ENCODE data around the gene ALMS1.
"Not testable (repeated sequence)": the region's sequence is repeated elsewhere in the genome, so short reads cannot be mapped to it uniquely, and the experiment has no call there.

The ALMS1 gene

DNA sequence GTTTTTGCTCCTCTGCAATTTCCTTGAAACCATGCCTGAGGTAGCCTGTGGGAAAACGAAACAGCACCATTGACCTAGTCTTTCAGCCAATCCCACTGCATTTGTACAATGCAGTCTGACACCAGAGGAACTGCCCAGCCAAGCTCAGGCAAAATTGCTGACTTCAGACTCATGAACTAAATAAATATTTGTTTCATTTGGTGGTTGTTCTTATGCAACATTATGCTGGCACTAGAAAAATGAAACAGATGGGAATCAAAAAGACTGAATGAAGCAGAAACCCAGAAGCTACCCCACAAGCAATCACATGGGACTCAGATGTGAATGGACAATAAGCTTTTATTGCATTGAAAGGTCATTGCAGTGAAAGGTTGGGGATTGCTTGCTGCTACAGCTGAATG lies 254.9 kb downstream of the ALMS1 start:
- Mint-ChIP-seq H3K4me3 (no peak overlapping the region), H3K36me3 (ENCODE audit: low read depth) (no peaks in the 10 kb centered on the region), H3K9me3 (peaks cover 12% of the 10 kb centered on the region), H3K4me1 (ENCODE audit: low read depth) (no peaks in the 10 kb centered on the region), H3K27ac (no peak overlapping the region), H3K27me3 (peaks cover 14% of the 10 kb centered on the region)

GRCh38 chr2:73640946-73641766 lies 255.5 kb downstream of the ALMS1 start:
- Mint-ChIP-seq H3K9me3 (peaks cover 12% of the 10 kb centered on the region), H3K4me3 (no peak overlapping the region), H3K36me3 (ENCODE audit: low read depth) (no peaks in the 10 kb centered on the region), H3K27ac (no peak overlapping the region), H3K27me3 (peaks cover 18% of the 10 kb centered on the region), H3K4me1 (ENCODE audit: low read depth) (no peaks in the 10 kb centered on the region)

GRCh38 chr2:73641767-73642062 lies 256.1 kb downstream of the ALMS1 start:
- Mint-ChIP-seq H3K27ac (no peak overlapping the region), H3K36me3 (ENCODE audit: low read depth) (no peaks in the 10 kb centered on the region), H3K9me3 (peaks cover 12% of the 10 kb centered on the region), H3K4me1 (ENCODE audit: low read depth) (no peaks in the 10 kb centered on the region), H3K27me3 (peaks cover 19% of the 10 kb centered on the region), H3K4me3 (no peak overlapping the region)

GRCh38 chr2:73642338-73643018 lies 256.8 kb downstream of the ALMS1 start, which contains the start of gene NAT8:
NAT8 (minus strand) TSS chr2:73642422; CDS start chr2:73641628, 794 bp downstream.
- Mint-ChIP-seq H3K9me3 (peaks cover 12% of the 10 kb centered on the region), H3K27ac (no peak within 1 kb of the TSS), H3K4me1 (ENCODE audit: low read depth) (no peaks in the 10 kb centered on the region), H3K27me3 (peaks cover 19% of the 10 kb centered on the region), H3K36me3 (ENCODE audit: low read depth) (no peaks in the 10 kb centered on the region), H3K4me3 (no peak within 1 kb of the TSS)

- not testable (repeated sequence) for H3K4me1 Mint-ChIP-seq (ENCODE audit: low read depth); H3K27ac Mint-ChIP-seq; H3K36me3 Mint-ChIP-seq (ENCODE audit: low read depth); H3K4me3 Mint-ChIP-seq; H3K9me3 Mint-ChIP-seq
- H3K27me3 Mint-ChIP-seq = peaks cover 15% of the 10 kb centered on the region
Measured at GRCh38 chr2:73647690-73648089, 262.1 kb downstream of the ALMS1 start.

DNA sequence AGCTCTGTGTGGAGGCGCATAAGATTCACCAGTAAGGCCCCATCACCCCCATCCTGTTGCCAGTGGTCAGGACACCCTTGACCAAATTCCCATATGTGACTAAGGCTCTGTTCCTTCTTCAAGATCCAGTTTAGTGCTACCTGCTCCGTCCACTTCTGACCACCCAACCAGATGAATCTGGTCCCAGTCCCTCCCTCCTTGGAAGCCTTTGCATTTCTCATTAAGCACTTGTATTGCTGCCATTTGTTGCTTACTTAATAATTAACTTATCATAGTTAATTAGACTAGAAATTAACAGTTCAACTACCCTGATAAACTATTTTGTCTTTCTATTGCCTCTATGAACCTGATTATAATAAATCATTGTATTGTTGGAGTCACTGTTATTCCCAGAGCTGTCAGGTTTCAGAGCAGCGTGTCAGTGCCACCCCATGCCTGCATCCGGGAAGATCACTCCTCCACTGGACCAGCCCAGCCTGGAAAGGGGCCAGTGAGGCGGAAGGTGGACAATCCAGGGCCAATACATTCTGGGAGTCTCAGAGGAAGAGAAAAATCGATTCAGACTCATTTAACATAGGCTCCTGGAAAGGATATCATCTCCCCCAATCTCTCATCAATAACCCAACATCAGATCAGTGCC lies 266.1 kb downstream of the ALMS1 start:
- no peaks in the 10 kb centered on the region for H3K9me3 Mint-ChIP-seq

DNA sequence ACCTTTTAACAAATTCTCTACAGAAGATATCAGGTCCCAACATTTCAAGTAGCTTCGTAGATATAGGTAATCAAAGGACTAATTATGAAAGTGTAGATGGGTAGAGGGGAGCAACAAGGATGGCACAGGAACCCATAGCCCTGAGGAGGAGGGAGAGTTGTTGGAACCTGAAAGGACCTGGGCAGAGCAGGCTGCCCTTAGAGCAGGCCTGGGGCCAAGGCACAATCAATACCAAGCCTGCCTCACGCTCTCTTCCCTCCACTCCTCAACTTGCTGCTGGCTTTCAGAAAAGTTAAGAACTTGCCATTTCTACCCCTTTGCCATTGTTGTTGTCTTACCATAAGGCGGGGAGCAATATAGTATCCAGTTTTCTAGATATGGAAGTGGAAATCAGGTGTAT lies 266.7 kb downstream of the ALMS1 start:
- H3K9me3 Mint-ChIP-seq = no peaks in the 10 kb centered on the region
- no peak overlapping the region for H3K27ac Mint-ChIP-seq
- no peak overlapping the region for H3K4me3 Mint-ChIP-seq
- H3K27me3 Mint-ChIP-seq = no peaks in the 10 kb centered on the region
- no peaks in the 10 kb centered on the region for H3K36me3 Mint-ChIP-seq (ENCODE audit: low read depth)
- no peaks in the 10 kb centered on the region for H3K4me1 Mint-ChIP-seq (ENCODE audit: low read depth)

More for the DNA sequence above, 266.1 kb downstream of the ALMS1 start:
- Mint-ChIP-seq H3K4me1 (ENCODE audit: low read depth) (no peaks in the 10 kb centered on the region), H3K27me3 (no peaks in the 10 kb centered on the region), H3K36me3 (ENCODE audit: low read depth) (no peaks in the 10 kb centered on the region), H3K4me3 (no peak overlapping the region), H3K27ac (no peak overlapping the region)

DNA sequence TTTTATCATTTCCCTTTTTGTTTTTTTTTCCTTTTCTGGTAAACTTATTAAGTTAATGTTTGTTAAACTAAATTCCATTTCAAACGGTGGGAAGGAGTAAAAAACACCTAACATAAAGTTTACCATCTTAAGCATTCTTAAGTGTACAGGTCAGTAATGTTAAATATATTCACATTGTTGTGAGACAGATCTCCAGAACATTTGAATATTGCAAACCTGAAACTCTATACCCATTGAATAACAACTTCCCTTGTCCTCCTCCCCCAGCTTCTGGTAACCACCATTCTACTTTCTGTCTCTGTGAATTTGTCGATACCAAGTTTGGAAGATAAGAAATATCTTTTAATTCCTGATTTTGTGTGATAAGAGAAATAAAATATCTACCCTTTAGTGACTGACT lies 268.5 kb downstream of the ALMS1 start:
- Mint-ChIP-seq H3K27me3 (no peaks in the 10 kb centered on the region), H3K9me3 (no peaks in the 10 kb centered on the region), H3K27ac (no peak overlapping the region), H3K4me1 (ENCODE audit: low read depth) (no peaks in the 10 kb centered on the region), H3K4me3 (no peak overlapping the region), H3K36me3 (ENCODE audit: low read depth) (no peaks in the 10 kb centered on the region)
